GM10847 (cell line): ENCODE measurements around the gene GUCY1A2.

ENCODE experiments used
- POLR2A ChIP-seq: IDR thresholded peaks from 2 replicates; pipeline ENCODE4 v1.6.1; 2011; ENCODE audit not compliant: insufficient read length; ENCODE audit errors: extremely low read depth

GUCY1A2 gene

DNA sequence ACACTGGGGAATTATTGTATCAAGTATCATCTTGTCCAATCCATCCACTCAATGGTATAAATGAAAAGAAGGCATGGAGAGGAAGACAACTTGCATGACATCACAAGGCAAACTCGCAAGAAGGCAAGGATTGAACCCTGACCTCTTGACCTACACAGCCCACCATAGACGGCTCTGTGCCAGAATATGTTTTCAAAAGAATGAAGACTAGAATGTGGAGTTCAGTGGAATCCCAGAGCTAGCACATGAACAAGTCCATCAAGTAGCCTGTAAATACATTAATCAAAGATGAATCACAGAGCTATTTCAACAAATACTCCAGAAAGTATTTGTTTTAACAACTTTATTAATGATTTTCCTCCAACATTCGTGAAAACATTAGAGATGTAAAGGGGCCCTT lies 189.7 kb downstream of the GUCY1A2 start:
- TF ChIP-seq POLR2A, result no peak

DNA sequence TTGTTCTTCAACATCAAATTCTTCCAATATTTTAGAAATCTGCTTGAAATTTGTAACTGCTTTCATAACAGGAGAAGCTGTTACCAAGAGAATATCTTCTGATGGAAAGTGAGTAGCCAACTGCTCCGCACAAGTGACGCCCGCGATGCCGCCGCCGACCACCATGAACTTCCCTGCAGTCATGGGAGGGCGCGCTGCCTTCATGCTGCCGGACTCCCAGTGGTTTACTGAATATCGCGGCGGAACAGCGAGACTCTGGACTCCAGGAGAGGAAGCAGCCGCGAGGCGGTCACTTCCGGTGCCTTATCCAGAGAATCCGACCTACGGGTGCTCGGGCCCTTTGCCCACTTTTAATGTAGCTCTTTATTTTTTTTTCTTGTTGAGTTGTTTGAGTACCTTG lies 190.6 kb downstream of the GUCY1A2 start:
- no peak for TF ChIP-seq POLR2A

DNA sequence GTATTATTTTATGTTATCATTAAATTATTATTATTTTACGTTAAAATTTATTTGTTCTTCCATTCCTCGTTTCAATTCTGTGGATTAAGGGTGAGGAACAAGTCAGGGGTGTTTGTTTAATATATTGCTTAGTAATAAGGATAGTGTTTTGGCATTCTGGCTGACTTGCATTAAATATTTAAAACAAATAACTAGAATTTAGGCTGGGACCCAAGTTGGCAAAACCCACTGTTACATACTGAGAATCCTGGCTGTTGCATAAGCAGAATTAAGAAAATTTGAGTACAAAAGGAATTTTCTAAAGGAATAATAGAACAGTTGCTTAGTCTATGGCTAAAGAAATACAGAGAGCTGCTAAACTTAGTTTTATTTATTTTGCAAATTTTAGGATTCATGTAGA lies 196.4 kb downstream of the GUCY1A2 start:
- no peak for TF ChIP-seq POLR2A

- no peak for TF ChIP-seq POLR2A
Measured at GRCh38 chr11:106821291-106821690, 197.0 kb downstream of the GUCY1A2 start.

DNA sequence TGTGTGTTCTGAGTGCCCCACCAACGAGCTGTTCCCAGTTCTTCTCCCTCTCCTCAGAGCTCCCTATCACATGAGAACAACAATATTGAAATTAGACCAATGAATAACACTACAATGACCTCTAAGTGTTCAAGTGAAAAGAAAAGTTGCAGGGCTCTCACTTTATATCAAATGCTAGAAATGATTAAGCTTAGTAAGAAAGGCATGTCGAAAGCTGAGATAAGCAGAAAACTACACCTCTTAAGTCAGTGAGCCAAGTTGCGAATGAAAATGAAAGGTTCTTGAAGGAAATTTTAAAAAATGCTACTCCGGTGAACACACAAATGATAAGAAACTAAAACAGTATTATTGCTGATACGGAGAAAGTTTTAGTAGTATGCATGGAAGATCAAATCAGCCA lies 199.8 kb downstream of the GUCY1A2 start:
- no peak for TF ChIP-seq POLR2A

DNA sequence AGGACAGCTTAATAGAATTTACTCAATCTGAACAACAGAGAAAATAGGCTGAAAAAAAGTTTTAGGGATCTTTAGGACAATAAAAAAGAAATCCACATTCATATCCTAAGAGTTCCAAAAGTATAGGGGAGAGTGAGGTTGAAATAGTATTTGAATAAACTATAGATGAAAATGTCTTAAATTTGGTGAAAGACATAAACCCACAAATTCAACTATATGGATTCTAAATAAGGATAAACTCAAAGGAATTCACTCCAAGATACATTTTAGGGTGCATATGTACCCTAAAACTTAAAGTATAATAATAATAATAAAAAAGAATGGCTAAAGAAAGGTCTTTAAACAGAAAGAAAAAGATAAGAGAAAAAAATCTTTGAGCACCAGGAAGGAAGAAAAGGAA lies 203.1 kb downstream of the GUCY1A2 start:
- no peak for TF ChIP-seq POLR2A

DNA sequence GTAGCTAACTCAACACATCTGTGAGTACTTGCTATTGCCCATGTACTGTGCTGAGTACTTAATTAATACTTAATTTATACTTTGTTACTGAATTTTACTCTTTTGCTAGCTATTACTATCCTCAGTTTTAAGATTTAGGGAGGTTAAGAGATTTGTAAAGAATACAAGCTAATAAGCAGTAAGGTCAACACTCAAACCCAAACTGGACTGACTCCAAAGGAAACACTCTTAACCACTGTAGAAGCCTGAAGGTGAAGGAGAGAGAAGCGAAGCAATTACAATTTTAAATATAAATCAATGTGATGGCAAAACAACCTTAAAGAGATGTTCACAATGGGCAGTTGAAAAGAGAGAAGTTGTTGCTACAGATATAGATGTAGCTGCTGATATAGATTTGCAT lies 204.5 kb downstream of the GUCY1A2 start:
- TF ChIP-seq POLR2A, result no peak

DNA sequence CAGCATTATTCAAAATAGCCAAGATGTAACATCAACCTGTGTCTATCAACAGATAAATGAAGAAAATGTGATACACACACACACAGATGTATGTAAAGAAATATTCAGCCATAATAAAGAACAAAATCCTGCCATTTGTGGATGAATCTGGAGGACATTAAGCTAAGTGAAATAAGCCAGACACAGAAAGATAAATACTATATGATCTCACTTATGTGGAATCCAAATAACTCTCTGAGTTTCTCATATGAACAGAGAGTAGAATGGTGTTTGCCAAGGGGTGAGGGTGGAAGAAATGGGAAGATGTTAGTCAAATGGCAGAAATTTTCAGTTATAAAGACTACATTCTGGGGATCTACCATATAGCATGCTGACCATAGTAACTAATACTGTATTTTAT lies 224.2 kb downstream of the GUCY1A2 start:
- TF ChIP-seq POLR2A, result no peak

DNA sequence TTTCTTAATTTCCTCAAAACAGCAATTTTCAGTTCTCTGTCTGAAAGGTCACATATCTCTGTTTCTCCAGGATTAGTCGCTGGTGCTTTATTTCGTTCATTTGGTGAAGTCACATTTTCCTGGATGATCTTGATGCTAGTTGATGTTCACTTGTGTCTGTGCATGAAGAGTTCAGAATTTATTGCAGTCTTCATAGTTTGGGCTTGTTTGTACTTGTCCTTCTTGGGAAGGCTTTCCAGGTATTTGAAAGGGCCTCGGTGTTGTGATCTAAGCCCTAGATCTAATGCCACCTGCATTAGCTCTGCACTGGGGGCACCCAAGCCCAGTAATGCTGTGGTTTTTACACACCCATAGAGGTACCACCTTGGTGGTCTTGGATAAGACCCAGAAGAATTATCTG lies 228.9 kb downstream of the GUCY1A2 start:
- no peak for TF ChIP-seq POLR2A

DNA sequence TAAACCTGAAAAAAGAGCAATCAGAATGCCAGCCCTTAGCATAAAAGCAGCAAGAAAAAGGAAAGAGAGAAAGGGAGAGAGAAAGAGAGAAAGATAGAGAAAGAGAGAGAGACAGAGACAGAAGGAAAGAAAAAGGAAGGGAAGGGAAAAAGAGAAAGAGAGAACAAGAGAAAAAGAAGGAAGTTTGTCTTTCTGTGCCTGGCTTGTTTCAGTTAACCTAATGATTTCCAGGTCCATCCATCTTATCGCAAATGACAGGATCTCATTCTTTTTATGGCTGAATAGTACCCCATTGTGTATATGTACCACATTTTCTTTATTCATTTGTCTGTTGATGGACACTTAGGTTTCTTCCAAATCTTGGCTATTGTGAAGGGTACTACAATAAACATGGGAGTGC lies 230.8 kb downstream of the GUCY1A2 start:
- no peak for TF ChIP-seq POLR2A

- no peak for TF ChIP-seq POLR2A
Measured at GRCh38 chr11:106785913-106786650, 232.2 kb downstream of the GUCY1A2 start.

DNA sequence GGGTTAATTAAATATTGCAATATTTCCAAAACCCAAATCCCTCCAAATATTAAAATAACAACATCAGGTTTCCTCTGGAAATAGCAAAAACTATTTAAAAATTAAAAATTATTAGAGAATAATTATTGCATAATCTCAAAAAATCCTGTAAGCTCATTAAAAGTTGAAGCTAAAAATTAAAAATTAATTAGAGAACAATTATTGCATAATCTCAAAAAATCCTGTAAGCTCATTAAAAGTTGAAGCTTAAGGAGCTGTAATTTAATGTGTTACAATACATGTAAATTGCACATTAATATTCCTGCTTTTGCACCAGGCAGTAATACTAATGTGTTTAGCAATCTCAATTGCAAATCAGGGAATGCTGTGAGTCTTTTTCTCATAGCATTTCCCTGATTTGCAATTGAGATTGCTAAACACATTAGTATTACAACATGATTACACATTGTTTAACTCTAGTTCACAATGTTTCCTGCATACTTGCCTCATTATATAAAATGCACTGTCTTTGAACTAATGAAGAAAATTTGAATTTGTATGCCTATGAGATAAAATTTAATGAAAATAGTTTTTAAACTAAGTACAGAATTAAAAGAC lies 247.7 kb downstream of the GUCY1A2 start:
- no peak for TF ChIP-seq POLR2A

GRCh38 chr11:106765469-106766258 lies 252.6 kb downstream of the GUCY1A2 start:
- TF ChIP-seq POLR2A, result no peak

DNA sequence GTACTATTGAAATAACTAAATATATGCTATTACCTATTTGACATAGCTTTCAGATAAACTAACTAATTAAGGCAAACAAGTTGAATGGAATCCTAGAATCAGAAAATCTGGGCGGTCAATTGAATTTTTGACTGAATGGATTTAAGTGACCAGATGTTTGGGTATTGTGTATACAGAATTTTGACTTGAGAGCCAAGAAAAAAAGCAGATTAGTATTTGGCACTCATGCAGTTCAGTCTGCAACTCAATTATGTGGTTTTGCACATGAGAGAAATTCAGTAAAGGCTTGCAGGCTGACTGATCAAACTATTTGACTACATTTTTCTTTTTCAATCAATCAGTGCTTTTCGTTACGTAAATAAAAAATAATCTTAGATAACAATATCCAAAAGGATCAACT lies 254.8 kb downstream of the GUCY1A2 start:
- TF ChIP-seq POLR2A, result no peak

DNA sequence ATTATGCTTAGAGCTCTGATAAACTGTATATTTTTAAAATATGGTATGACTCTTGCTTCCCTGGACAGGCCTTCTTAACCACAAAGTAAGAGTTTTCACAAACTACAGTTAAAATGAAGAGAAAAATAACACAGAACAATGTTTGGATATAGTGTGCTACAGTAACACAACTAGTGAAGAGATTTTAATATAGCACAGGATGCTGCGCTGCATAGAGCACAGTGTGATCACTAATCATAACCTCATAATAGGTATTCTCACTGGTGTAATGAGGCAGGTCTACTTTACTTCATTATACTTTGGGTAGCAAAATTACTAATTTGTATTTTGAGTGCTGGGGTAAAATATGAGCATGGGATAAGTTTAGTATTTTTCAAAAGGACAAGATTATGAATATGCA lies 256.5 kb downstream of the GUCY1A2 start:
- TF ChIP-seq POLR2A, result no peak

DNA sequence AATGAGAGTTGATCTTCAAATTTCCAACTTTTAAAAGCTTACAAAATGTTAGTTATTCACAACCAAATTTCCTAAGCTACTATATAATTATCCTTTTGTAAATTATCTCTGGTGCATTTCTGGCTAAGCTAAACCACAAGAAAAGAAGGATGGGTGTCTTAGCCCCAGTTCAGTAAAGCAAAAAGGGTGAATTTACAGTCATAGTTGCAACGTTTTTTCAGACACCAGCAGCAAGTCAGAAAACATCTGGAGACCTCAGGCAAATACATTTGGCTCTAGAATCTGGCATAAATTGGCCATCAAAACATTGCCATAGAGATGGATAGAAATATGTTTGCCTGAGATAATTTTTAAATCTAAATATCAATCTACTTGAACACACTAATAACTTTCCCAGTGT lies 257.0 kb downstream of the GUCY1A2 start:
- TF ChIP-seq POLR2A, result no peak

DNA sequence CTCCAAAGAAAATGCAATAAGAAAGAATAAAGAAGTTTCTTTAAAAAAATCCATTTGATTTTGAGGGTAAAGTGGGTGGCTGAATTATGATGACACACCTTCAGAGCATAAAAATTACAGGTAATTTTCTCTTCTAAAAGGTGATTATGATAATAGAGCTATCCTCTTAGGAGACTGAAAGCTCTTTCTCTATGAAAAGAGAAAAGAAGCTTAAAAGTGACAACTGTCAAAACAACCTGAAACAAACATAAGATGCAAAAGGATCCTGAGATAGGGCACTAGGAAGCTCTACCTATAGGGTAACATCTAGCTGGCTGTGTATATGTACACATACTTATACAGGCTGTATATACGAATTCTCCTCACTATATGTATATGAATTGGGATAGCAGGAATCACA lies 270.2 kb downstream of the GUCY1A2 start:
- TF ChIP-seq POLR2A, result no peak

- no peak for TF ChIP-seq POLR2A
Measured at GRCh38 chr11:106745941-106746340, 272.3 kb downstream of the GUCY1A2 start.
